Heart right ventricle (tissue), 16 donors: ENCODE measurements around the gene ABHD1. TPM values are rescaled to one million over a fixed set of nuclear protein-coding genes. Genes with fewer than 3 reads are reported as not detected.

Source experiments
- ATAC-seq, 8 donors: fragments of 200-7000 bp; cut with Tn5 transposase; one replicate each; pipeline ENCODE4 v1.9.1; 2020; ENCODE audit warnings: mild to moderate bottlenecking in 8 of 8, moderate library complexity in 8 of 8, moderate number of reproducible peaks in 1 of 8
- DNase-seq, 2 donors: peaks; one replicate each; pipeline ENCODE4 v3.0.0-alpha.2; 2020
- H3K27ac ChIP-seq, 10 donors: fragments of 200-600 bp; sonication (generic) in 2 of 10; one replicate each; pipeline versions ENCODE4 v1.5.0 to v1.8.0; 2020 to 2022; ENCODE audit warnings: mild to moderate bottlenecking in 3 of 10
- H3K27me3 ChIP-seq, 7 donors: fragments of 200-600 bp; one replicate each; pipeline ENCODE4 v1.8.0; 2021 to 2022; ENCODE audit warnings: mild to moderate bottlenecking in 2 of 7
- H3K36me3 ChIP-seq, 9 donors: fragments of 200-600 bp; sonication (generic) in 1 of 9; one replicate each; pipeline versions ENCODE4 v1.5.0 to v1.8.0; 2020 to 2022; ENCODE audit warnings: mild to moderate bottlenecking in 2 of 9
- H3K4me1 ChIP-seq, 9 donors: fragments of 200-600 bp; sonication (generic) in 1 of 9; one replicate each; pipeline versions ENCODE4 v1.5.0 to v1.8.0; 2020 to 2022; ENCODE audit warnings: mild to moderate bottlenecking in 4 of 9
- H3K4me3 ChIP-seq, 10 donors: fragments of 200-600 bp; sonication (generic) in 2 of 10; one replicate each; pipeline versions ENCODE4 v1.5.0 to v1.8.0; 2020 to 2022; ENCODE audit warnings: mild to moderate bottlenecking in 7 of 10, moderate library complexity in 2 of 10
- H3K9me3 ChIP-seq, 11 donors: fragments of 200-600 bp in 10 of 11; sonication (generic) in 2 of 11; one replicate each; pipeline versions ENCODE4 v1.5.0 to v1.8.0; 2013 to 2022; ENCODE audit warnings: mild to moderate bottlenecking in 2 of 11, control low read depth in 1 of 11, moderate library complexity in 1 of 11
- WGBS, 2 donors: extraction: QIAGEN DNeasy Blood & Tissue Kit; methylation state at CpG; one replicate each; pipeline ENCODE4 v1.1.7; 2013; ENCODE audit warnings: inconsistent platforms in 1 of 2; 5-methylcytosine and 5-hydroxymethylcytosine counted together
- intact Hi-C, 10 donors: fragments of 100-400 bp; cut with DNase I; formaldehyde crosslinking; loops; one replicate each; pipeline versions ENCODE4 v1.11.1 to v1.14.2; 2022
- polyA plus RNA-seq, 2 donors: library from polyadenylated mRNA; stranded (reverse); fragments of 200-250 nt; gene quantifications; one replicate each; pipeline ENCODE4 v1.2.3, GENCODE V29; 2013
- total RNA-seq, 10 donors: library from RNA; stranded (reverse); fragmentation: NEBNext Ultra II Directional in 3 of 10; extraction: Animal tissue kit (Norgen Biotek cat#: 25700) in 3 of 10; gene quantifications; one replicate each; pipeline versions ENCODE4 v1.2.1 to v1.2.4, GENCODE V29; 2021 to 2023
- TF ChIP-seq, protein P1 (sequence below), 9 donors: fragments of 200-600 bp; sonication (generic) in 2 of 9; IDR thresholded peaks; one replicate each; pipeline versions ENCODE4 v1.5.0 to v1.8.0; 2021 to 2022; ENCODE audit warnings: antibody characterized with exemption in 9 of 9, mild to moderate bottlenecking in 5 of 9, moderate library complexity in 1 of 9
- donor health status: Arrhythmogenic right ventricular cardiomyopathy.
- donor health status: ischemic (EF 13 %, LVEDD 7.1; RV severe dilation, severe dysfunction).
- donor health status: healthy with polysubstance abuse.
- donor health status: DM: no; HTN: yes; CAD: no.
- donor health status: DM: no; HTN: no; CAD: no.
- donor health status: ischemic (EF 25% LVEDD 6.9; RV normal size, moderate dysfunction).
- donor health status: ischemic (EF 25% LVEDD 5.7; RV mildly dilated, moderate dysfunction).
- donor health status: healthy.
- donor health status: DM: yes; HTN: yes; CAD: no.
- donor health status: Ischemic cardiomyopathy.
- donor health status: ischemic (EF 35%, LVEDD 5.7; RV mildly dilated, moderate dysfunction).
- donor health status: nonischemic (EF 11% LVEDD 7.7; RV severe dilation, severe dysfunction).
- donor health status: DM: yes; HTN: yes; CAD: no.
- donor health status: PGD.
- donor health status: ischemic (EF 29% LVEDD 5.4; RV normal size, mild dysfunction).
- donor health status: nonischemic (EF 23%, LVEDD 6.1; RV moderate dilation, normal function).

ABHD1 gene
- total and polyA plus RNA-seq, 12 donors, result 0.29 to 12.1 (median 2.5) TPM

DNA sequence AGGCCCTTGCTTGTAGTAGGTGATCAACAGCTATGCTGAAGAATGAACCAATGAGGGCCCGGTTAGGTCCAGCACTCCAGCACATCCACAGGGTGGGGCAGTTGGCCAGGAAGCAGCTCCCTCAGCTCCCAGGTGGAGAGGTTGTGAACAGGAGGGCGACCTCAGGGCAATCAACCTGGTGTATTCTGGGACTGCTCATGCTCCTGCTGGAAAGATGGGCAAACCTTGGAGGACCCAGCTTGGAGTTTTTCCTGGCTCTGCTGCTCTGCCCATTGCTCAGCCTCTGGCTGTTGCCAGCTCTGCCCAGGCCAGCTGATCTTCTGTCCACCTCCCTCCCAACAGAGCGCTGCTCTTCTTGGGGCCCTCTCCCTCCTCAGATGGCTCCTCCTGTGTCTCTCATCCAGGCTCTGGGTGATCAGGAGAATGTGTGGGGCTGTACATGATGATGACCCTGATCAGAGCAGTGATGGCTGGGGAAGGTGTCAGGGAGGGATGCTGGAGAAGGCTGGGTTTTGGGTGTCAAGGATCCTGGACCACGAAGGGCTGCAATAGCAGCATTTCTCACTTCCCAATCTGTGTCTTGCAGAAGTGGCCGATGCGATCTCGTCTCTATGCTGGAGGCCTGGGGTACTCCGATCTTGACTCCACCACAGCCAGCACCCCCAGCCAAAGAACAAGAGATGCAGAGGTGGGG is 28.6 kb downstream of the ABHD1 start:
- intact Hi-C loops, result loop anchor here in 1 of 10 donors (5.0 kb wide), 1 partner anchor 45 kb away; no protein-coding TSS in a partner anchor
- ATAC-seq (no peak), DNase-seq (no peak)
- 82 to 87% methylated on average over 8 of the region's 8 CpGs for WGBS, 2 donors
- Histone ChIP-seq H3K4me1 (no peaks in the 10 kb centered on the region), H3K4me3 (no peak overlapping the region), H3K36me3 (no peaks in the 10 kb centered on the region), H3K9me3 (no peaks in the 10 kb centered on the region), H3K27ac (no peak overlapping the region), H3K27me3 (peaks cover 0 to 12% (median 0%) of the 10 kb centered on the region in 7 donors)
- TF ChIP-seq, protein P1, sequence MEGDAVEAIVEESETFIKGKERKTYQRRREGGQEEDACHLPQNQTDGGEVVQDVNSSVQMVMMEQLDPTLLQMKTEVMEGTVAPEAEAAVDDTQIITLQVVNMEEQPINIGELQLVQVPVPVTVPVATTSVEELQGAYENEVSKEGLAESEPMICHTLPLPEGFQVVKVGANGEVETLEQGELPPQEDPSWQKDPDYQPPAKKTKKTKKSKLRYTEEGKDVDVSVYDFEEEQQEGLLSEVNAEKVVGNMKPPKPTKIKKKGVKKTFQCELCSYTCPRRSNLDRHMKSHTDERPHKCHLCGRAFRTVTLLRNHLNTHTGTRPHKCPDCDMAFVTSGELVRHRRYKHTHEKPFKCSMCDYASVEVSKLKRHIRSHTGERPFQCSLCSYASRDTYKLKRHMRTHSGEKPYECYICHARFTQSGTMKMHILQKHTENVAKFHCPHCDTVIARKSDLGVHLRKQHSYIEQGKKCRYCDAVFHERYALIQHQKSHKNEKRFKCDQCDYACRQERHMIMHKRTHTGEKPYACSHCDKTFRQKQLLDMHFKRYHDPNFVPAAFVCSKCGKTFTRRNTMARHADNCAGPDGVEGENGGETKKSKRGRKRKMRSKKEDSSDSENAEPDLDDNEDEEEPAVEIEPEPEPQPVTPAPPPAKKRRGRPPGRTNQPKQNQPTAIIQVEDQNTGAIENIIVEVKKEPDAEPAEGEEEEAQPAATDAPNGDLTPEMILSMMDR (IDR thresholded peaks at IDR 0.05), result no peak

DNA sequence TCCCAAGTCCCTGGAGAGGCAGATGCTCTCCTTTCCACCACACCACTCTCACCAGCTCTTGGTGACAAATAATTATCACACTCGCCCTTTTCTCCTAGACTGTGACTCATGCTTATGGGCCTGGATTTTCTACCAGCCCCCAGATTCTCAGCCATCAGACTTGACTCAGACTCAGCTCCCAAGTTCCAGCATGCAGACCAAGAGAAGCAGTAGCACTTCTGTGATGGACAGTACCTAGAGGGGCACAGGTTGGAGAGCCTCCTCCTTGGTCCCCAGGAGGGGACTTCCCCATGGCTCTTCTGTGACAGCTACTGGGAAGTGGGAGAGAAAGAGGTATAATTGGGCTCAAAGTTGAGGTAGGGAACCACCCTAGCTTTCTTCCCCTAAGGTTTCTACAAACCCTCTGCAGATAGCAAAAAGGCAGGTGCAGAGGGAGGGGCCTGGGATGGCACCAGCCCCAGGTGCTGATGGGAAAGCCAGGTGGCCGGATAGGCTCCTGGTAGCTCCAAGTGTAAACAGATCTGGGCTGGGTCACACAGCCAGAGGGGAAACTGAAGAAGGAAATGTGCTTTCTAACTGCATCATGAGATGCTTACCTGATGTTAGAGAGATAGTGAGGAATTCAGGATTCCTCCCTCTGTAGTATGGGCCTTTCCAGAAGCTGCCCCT is 29.3 kb downstream of the ABHD1 start:
- ATAC-seq, result no peak

DNA sequence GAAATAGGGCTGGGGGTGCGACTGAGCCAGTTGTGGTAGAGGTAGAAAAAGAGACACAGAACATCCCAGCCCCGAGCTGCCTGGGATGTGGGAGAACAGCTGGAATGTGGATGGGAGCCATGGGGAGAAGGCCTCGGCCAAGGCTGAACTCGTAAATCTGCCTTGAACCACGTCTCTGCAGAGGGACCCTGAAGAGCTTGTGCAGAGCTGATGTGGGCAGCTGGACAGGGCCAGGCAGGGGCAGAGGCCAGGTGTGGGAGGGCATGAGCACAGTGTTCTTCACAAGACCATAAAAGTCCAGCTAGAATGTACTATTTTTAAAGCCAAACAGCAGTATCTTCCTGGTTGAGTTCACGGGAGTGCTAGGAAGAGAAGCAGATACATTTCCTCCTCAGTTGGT is 30.9 kb downstream of the ABHD1 start:
- Histone ChIP-seq H3K27ac (no peak overlapping the region), H3K36me3 (no peaks in the 10 kb centered on the region), H3K4me1 (no peaks in the 10 kb centered on the region), H3K9me3 (no peaks in the 10 kb centered on the region), H3K4me3 (no peak overlapping the region), H3K27me3 (peaks cover 0 to 17% (median 0%) of the 10 kb centered on the region in 7 donors)
- TF ChIP-seq, protein P1 (IDR thresholded peaks at IDR 0.05), result no peak
- no peak for DNase-seq
- 71 to 87% methylated on average over 6 of the region's 6 CpGs for WGBS, 2 donors
- ATAC-seq, result no peak
- intact Hi-C loops, result loop anchor here in 1 of 10 donors (5.0 kb wide), 1 partner anchor 47 kb away; no protein-coding TSS in a partner anchor

More for the DNA sequence above, 29.3 kb downstream of the ABHD1 start:
- no peak overlapping the region for H3K4me3 ChIP-seq
- H3K4me1 ChIP-seq, result no peaks in the 10 kb centered on the region
- no peak for DNase-seq
- TF ChIP-seq, protein P1 (IDR thresholded peaks at IDR 0.05), result no peak
- no peaks in the 10 kb centered on the region for H3K9me3 ChIP-seq
- WGBS, 2 donors, result 81 to 86% methylated on average over 2 of the region's 2 CpGs
- H3K27ac ChIP-seq, result no peak overlapping the region
- H3K27me3 ChIP-seq, result peaks cover 0 to 12% (median 0%) of the 10 kb centered on the region in 7 donors
- intact Hi-C loops, result loop anchor here in 1 of 10 donors (5.0 kb wide), 1 partner anchor 46 kb away; no protein-coding TSS in a partner anchor
- no peaks in the 10 kb centered on the region for H3K36me3 ChIP-seq

DNA sequence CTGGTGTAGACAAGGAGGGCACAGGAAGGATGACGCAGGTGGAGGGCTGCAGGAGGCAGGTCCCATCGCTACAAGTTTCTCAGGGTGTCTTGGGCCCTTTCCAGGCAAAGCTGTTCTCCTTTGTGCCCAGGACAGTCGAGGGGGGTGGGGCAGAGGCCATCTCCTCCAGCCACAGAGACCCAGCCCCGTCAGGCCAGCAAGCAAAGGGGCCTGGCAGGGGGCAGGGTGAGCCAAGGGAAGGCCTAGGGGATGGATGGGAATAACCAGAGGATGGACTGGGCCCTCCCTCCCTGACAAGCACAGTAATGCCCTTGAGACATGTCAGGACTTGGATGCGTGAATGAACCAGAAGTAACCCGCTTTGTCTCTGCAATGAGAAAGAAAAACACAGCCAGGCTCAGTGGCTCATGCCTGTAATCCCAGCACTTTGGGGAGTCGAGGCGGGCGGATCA is 31.5 kb downstream of the ABHD1 start:
- no peaks in the 10 kb centered on the region for H3K9me3 ChIP-seq
- intact Hi-C loops, result no loop called here
- no peak overlapping the region for H3K27ac ChIP-seq
- H3K4me1 ChIP-seq, result no peaks in the 10 kb centered on the region
- WGBS, 2 donors, result 76 to 77% methylated on average over 9 of the region's 9 CpGs
- no peaks in the 10 kb centered on the region for H3K36me3 ChIP-seq
- H3K27me3 ChIP-seq, result peaks cover 0 to 14% (median 0%) of the 10 kb centered on the region in 7 donors
- TF ChIP-seq, protein P1 (IDR thresholded peaks at IDR 0.05), result no peak
- ATAC-seq (no peak), DNase-seq (no peak)
- H3K4me3 ChIP-seq, result no peak overlapping the region
